NCI-H2029 (cell line): Measurements from ENCODE around the gene UPF1.
A peak's percentile ranks its signal among the peaks of the same experiment; 100 is the strongest.
"Not testable (repeated sequence)": the region's sequence is repeated elsewhere in the genome, so short reads cannot be mapped to it uniquely, and the experiment has no call there.

Source experiments
- DNase-seq: peaks from one replicate; lab custom pipeline; 2025; lab: John Stamatoyannopoulos, UW

Gene UPF1

GRCh38 chr19:18898607-18899408 lies 67.0 kb downstream of the UPF1 start:
- DNase-seq: no peak

GRCh38 chr19:18899624-18900560 lies 68.1 kb downstream of the UPF1 start:
- no peak for DNase-seq

GRCh38 chr19:18900700-18901481 lies 69.1 kb downstream of the UPF1 start:
- DNase-seq: no peak

GRCh38 chr19:18901491-18901890 lies 69.7 kb downstream of the UPF1 start:
- DNase-seq: no peak

- not testable (repeated sequence) for DNase-seq
These were observed 70.8 kb downstream of the UPF1 start for GRCh38 chr19:18902519-18902918.

GRCh38 chr19:18903156-18904037 lies 71.6 kb downstream of the UPF1 start:
- no peak for DNase-seq

- DNase-seq: no peak
These were observed 72.7 kb downstream of the UPF1 start for GRCh38 chr19:18904334-18905057.

- DNase-seq: no peak
These were observed 73.3 kb downstream of the UPF1 start for GRCh38 chr19:18905058-18905456.

- DNase-seq: no peak
These were observed 73.9 kb downstream of the UPF1 start for GRCh38 chr19:18905513-18906236.

- no peak for DNase-seq
These were observed 75.1 kb downstream of the UPF1 start for GRCh38 chr19:18906605-18907519.

GRCh38 chr19:18908917-18909619 lies 77.3 kb downstream of the UPF1 start:
- no peak for DNase-seq

GRCh38 chr19:18910010-18910409 lies 78.3 kb downstream of the UPF1 start:
- DNase-seq: no peak

- DNase-seq: no peak
These were observed 79.2 kb downstream of the UPF1 start for GRCh38 chr19:18910801-18911436.

- DNase-seq: no peak
These were observed 81.2 kb downstream of the UPF1 start for GRCh38 chr19:18912933-18913332.

- no peak for DNase-seq
These were observed 81.7 kb downstream of the UPF1 start for GRCh38 chr19:18913466-18913865.

- DNase-seq: peak; percentile 10
These were observed 83.9 kb downstream of the UPF1 start for GRCh38 chr19:18915639-18916038.

GRCh38 chr19:18917593-18917992 lies 85.8 kb downstream of the UPF1 start:
- DNase-seq: not testable (repeated sequence)
